GM15510 (cell line): ENCODE results near the gene FMC1.

Source experiments
- POLR2A ChIP-seq: IDR thresholded peaks from 3 replicates; pipeline ENCODE4 v1.6.1; 2011; ENCODE audit warnings: borderline replicate concordance; ENCODE audit not compliant: insufficient read length; ENCODE audit errors: extremely low read depth

Gene FMC1

DNA sequence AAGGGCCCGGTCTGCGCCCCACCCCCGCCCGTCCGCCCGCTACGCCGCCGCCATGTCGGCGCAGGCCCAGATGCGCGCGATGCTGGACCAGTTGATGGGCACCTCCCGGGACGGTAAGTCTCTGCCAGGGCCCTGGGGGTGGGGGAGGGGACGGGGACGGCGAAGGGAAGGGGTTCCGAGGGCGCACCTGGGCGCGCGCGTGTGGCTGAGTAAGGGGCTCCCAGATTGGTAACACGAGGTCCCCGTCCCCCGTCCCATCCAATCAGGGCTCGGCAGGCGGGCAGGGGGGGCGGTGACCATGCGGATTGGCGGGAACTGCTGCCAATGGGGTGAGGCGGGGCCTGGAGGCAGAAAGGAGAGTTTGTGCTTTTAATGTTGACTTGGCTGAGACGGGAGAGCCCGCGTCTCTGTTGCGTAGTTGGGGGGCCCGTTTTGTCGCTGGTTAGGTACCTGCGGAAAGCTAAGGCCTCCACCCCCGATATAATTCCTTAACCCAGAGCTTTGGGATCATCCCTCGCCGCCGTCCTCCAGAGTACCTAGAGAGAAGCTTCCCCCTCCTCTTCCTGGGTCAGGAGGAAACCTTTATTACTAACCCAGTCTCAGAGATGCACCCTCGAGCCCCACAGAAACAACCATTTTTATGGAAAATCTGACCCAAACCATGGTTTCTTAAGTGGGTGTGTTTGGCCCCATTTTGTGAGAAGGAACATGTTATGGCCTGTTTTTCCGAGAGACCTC, 19.2 kb downstream of the FMC1 start:
- peak; percentile 46 for TF ChIP-seq POLR2A

DNA sequence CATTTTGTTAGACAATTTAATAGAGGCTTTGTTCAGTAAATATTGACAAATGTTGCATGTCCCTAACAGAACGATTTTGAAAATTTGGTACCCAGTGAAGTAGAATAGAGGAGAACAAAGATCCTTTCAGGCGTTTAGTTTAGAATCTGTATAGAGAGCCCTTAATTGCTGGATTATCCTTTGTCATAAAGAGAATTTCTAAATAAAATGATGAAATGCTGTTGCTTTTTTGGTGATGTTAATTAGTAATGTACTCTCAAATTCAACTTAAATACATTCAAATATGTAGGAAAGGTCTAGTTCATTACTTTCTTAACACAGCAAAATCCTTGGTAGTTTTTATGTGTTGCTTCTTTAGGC, 19.8 kb downstream of the FMC1 start:
- no peak for TF ChIP-seq POLR2A

DNA sequence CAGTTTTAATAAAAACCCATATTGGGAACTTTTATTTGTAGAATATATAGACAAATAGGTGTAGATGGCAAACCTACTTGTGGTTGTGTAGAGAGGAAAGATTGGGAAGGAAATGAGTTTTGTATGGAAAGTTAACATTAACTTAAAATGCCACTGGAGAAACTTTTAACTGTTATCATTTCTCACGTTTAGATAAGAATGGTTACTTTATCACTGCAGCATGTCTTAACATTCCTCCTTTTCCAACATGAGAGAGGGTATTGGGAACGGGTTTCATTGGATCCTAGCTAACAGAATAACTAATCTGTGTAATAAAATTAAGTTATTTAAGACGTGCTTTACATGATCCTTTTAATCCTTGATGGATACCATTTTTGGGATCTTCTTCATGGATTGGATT, 20.4 kb downstream of the FMC1 start:
- TF ChIP-seq POLR2A = no peak

DNA sequence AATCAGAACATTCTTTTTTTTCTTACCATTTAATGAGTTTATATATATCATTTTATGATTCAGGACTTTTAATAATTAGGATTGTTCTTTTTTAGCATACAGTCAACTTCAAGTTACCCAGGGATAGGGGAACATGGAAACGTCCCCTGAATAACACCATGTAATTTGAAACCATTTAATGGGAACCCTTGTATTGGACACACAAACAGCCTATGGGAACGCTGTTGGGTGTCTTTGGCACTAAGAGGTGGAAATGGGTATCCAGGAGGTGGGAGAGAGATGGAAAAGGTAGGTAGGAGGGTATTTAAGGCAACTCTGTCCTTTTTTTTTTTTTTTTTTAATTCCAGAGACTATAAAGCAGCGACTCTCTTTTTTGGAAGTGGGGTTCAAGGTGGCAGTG, 21.2 kb downstream of the FMC1 start:
- no peak for TF ChIP-seq POLR2A

DNA sequence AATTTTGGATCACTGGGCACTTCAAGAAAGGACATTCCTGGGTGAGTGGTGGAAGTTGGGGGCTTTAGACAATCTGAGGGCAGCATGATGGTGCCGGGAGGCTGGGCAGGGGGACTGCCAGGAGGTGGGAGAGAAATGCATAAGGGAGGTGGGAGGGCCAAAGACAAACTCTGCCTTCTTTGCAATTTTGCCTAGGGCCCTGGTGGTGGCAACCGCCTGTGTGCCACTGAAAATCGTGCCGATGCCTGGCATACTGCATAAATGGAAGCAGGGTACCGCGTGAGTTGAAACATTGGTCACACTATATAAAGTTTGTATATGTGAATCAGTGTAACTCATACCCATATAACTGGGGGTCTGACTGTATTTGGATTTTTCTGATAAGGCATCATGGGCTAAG, 21.8 kb downstream of the FMC1 start:
- no peak for TF ChIP-seq POLR2A

DNA sequence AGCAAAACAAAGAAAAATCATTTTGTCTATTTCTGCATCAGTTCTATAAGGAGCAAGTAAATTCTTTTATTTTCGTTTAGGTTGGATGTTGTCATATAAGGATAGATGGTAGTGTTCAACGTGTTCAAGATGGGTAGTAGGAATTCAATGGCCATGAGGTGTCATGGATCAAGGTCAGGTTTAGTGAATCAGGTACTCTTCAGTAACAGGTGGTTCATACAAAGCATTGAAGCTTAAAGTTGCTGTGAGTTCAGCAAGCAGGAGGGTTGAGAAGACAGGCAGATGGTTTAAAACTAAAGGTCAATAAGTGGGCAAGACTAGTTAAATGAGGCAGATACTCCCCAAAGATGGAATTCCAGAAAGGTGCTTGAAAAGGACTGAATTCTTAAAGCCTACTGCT, 24.2 kb downstream of the FMC1 start:
- TF ChIP-seq POLR2A = no peak

DNA sequence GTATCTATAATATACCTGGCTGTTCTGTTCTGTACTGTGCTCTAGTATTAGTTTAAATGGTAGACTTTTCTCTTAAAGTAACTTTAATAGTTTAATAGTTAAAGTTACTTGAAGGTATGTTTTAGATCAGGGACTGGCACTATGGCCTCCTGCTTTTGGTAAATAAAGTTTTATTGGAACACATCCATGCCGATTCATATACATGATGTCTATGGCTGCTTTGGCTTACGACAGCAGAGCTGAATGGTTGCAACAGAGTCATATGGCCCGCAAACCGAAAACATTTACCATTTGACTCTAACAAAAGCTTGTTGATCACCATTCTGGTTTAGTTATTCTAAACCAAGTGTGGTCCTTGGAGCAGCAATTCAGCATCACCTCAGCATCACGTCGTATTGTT, 25.3 kb downstream of the FMC1 start:
- TF ChIP-seq POLR2A = no peak

DNA sequence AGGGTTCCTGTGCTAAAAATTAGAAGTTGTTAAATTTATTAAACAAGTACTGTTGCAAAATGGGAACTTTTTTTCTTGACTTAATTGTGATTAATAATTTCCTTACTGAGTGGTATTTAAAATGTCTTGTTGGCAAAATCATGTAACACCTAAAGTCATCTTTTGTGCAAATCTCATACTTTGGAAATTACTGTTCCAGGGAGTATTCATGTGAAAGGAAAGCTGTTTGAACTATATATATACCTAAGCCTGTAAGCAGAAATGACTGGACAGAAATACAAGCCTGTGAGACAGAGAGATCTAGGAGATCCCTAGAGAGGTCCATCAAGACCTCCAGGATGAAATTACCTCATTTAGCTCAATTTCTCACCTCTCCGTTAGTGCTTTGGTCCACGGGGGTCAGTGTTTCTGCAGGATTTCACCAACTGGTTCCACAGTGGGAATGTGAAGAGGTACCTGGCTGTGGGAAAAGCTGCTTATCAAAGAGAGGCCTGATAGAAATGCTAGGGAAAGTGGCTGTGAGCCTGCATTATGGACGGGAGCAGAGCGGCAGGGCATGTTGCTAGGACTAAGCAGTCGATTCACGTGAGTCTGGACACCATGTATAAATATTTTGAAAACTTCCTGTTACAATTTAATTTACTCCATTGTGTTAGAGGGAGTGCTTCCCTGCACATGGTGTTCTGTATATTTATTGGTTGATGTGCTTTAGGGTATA, 26.5 kb downstream of the FMC1 start:
- no peak for TF ChIP-seq POLR2A

DNA sequence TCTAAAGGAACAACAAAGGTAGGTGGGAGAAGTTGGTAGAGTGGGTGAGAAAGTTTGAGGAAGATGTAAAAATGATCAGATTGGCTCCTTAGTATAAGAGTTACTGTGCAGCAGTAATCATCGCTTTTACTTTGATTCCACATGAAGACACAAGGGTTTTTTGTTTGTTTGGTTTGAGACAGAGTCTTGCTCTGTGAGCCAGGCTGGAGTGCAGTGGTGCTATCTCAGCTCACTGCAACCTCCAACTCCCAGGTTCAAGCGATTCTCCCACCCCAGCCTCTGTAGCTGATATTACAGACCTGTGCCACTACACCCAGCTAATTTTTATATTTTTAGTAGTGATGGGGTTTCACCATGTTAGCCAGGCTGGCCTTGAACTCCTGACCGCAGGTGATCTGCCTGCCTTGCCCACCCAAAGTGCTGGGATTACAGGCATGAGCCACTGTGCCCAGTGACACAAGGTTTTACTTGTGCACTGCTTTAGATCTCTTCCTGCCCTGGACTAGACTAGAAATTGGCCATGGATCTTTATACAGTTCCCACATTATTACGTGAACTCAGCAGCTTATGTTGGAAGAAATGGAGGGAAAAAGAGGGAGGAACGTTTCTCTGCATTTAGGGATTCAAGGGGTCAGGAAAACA, 29.3 kb downstream of the FMC1 start:
- TF ChIP-seq POLR2A = no peak

DNA sequence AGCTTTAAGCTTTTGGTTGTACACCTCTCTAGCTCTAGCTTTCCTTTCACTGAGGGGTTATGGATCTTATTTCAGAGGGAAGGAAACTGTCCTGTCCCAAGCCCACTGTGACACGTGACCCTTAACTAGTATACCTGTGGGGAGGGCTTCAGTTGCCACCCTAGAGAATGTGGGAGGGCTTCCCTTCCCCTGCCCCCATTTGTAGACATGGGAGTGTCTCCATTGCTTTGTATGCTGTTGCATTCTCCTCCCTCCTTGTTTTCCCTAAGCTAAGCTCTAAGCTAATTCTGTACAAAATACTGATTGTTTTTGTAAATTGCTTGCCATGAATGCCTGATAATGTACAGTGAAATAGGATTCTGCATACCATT, 29.8 kb downstream of the FMC1 start:
- no peak for TF ChIP-seq POLR2A

DNA sequence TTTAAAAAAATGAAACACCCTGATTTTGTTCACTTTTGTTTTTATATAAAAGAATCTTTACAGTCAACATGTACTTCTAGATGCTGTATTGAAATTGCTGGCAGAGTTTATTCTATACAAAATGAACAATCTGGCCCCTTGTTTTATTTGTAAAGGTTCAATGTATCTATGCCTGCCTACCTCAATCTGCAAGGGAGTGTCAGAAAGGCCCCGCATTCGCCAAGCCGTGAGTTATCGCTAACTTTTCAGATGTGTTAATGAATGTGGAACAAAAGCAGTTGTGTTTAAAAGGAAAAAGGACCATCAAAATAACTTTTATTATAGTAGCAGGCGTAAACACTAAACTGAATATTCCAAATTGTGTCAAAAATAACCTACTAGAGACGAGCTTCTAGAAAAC, 33.1 kb downstream of the FMC1 start:
- no peak for TF ChIP-seq POLR2A

DNA sequence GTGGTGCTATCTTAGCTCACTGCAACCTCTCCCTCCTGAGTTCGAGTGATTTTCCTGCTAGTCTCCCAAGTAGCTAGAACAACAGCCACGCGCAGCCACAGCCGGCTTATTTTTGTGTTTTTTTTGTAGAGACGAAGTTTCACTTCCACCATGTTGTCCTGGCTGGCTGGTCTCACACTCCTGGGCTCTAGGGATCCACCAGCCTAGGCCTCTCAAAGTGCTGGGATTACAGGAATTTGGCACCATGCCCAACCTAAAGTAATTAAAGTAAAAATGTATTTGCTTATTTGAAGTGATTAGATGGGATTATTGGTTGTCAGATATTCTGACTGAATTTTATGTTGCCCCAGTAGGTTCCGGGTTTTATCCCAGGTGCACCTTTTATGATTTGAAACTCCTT, 41.3 kb downstream of the FMC1 start:
- TF ChIP-seq POLR2A = no peak

DNA sequence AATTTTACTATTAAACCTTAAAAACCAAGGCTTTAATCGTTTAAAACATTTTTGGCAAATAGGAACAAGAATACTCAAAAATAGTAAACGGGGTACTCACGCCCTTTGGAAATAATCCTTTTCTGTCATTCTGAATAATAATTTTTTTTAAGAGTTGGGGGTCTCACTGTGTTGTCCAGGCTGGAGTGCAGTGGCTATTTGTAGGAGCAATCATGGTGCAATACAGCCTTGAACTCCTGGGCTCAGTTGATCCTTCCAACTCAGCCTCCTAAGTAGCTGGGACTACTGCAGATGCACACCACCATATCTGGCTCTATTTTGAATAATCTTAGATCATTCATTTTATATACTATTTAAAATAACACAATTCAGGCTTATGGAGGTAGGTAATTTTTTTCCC, 43.5 kb downstream of the FMC1 start:
- TF ChIP-seq POLR2A = no peak

DNA sequence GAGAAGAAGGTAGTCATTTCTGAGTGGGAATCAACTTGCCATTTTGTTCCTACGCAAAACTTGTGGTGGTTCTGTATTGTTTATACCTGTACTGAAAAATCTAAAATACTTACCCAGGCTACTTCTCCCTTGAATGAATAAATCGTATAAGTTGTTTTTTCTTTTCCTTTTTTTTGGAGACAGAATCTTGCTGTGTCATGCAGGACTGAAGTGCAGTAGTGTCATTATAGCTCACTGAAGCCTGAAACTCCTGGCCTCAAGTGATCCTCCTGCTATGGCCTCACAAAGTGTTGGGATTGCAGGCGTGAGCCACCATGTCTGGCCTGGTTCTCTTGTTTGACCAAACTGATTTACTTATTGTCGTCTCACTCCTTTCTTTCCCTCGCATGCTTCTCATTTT, 46.5 kb downstream of the FMC1 start:
- TF ChIP-seq POLR2A = no peak

DNA sequence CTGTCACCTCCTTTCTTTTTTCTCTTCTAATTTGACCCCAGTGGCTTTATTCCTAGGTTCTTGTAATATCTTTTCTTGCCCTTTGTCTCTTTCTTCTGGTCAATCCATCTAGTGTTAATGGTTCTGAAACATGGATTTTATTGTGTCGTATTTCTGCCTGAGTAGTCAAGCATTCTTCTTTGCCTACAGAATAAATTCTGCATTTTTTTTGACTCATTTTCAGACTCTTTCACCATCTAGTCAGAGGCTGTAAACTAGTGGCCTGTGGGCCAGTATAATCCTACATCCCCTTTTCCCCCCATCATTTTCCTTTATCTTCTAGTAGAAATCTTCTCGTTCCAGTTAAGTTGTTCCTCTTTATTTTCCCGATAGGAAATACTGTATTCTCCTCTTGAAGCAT, 48.0 kb downstream of the FMC1 start:
- no peak for TF ChIP-seq POLR2A

DNA sequence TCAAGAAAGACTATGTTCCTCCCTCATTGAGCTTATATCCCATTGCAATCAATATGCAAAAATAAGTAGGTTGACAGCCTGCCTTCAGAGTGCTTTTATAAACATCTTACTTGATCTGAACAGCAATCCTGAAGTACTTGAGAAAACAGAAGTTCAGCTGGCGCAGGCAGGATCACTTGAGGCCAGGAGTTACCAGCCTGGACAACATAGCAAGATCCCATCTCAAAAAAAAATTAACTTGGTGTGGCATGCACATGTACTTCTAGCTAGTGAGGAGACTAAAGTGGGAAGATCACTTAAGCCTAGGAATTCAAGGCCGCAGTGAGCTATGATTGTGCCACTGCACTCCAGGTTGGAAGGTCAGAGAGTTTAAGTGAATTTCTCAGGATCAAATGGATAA, 48.6 kb downstream of the FMC1 start:
- no peak for TF ChIP-seq POLR2A
